Muscle layer of colon (tissue), 2 donors: ENCODE results near the gene GNAI2.

Source experiments
- H3K27ac ChIP-seq: one replicate; pipeline ENCODE4 v1.7.0; 2013; ENCODE audit warnings: low read depth, mild to moderate bottlenecking, low read length, moderate library complexity
- H3K27me3 ChIP-seq, 2 donors: one replicate each; pipeline ENCODE4 v1.7.0; 2013; ENCODE audit warnings: low read length in 2 of 2, mild to moderate bottlenecking in 2 of 2; ENCODE audit not compliant: insufficient read depth in 2 of 2, control insufficient read depth in 1 of 2
- H3K36me3 ChIP-seq: one replicate; pipeline ENCODE4 v1.7.0; 2013; ENCODE audit warnings: mild to moderate bottlenecking, low read length; ENCODE audit not compliant: insufficient read depth
- H3K4me1 ChIP-seq: one replicate; pipeline ENCODE4 v1.7.0; 2013; ENCODE audit warnings: mild to moderate bottlenecking, low read length; ENCODE audit not compliant: insufficient read depth
- H3K4me3 ChIP-seq, 2 donors: one replicate each; pipeline ENCODE4 v1.7.0; 2013; ENCODE audit warnings: low read length in 2 of 2, low read depth in 1 of 2, mild to moderate bottlenecking in 1 of 2, moderate library complexity in 1 of 2
- H3K9ac ChIP-seq: one replicate; pipeline ENCODE4 v1.7.0; 2013; ENCODE audit warnings: low read length
- H3K9me3 ChIP-seq: one replicate; pipeline ENCODE4 v1.7.0; 2013; ENCODE audit warnings: mild to moderate bottlenecking, low read length
- donor health status: abdominal sarcoma.
- donor health status: Adenocarcinoma of cecum.

Gene GNAI2

GRCh38 chr3:50235716-50236483, at the start of gene GNAI2:
Gene GNAI2, plus strand, starts transcription at chr3:50236204. Its CDS starts 132 bp downstream, at chr3:50236336.
- peak within 1 kb of the TSS; percentile 98 for H3K9ac ChIP-seq
- no peaks in the 10 kb centered on the region for H3K27me3 ChIP-seq
- no peaks in the 10 kb centered on the region for H3K9me3 ChIP-seq
- peaks cover 37% of the 10 kb centered on the region for H3K4me1 ChIP-seq
- peak within 1 kb of the TSS; percentile 62 to 96 for H3K4me3 ChIP-seq
- peaks cover 4% of the 10 kb centered on the region for H3K36me3 ChIP-seq
- H3K27ac ChIP-seq: peak within 1 kb of the TSS; percentile 91

- no peak overlapping the region for H3K4me3 ChIP-seq
- H3K9ac ChIP-seq: no peak overlapping the region
- peaks cover under 1% of the 10 kb centered on the region for H3K4me1 ChIP-seq
- H3K36me3 ChIP-seq: peaks cover 5% of the 10 kb centered on the region
- no peak overlapping the region for H3K27ac ChIP-seq
- no peaks in the 10 kb centered on the region for H3K9me3 ChIP-seq
- H3K27me3 ChIP-seq: peaks cover under 1 to 5% of the 10 kb centered on the region in 2 donors
These were observed 48.3 kb upstream of the GNAI2 start for GRCh38 chr3:50187750-50188149.

- Histone ChIP-seq H3K27ac (no peak overlapping the region), H3K4me3 (no peak overlapping the region), H3K27me3 (peaks cover 16 to 20% of the 10 kb centered on the region in 2 donors), H3K9ac (no peak overlapping the region), H3K4me1 (peaks cover 13% of the 10 kb centered on the region), H3K9me3 (no peaks in the 10 kb centered on the region), H3K36me3 (peaks cover 5% of the 10 kb centered on the region)
These were observed 46.7 kb upstream of the GNAI2 start for GRCh38 chr3:50189274-50189673.

- Histone ChIP-seq H3K27me3 (peaks cover 20 to 27% of the 10 kb centered on the region in 2 donors), H3K4me3 (no peak overlapping the region), H3K27ac (no peak overlapping the region), H3K9ac (no peak overlapping the region), H3K9me3 (no peaks in the 10 kb centered on the region), H3K36me3 (no peaks in the 10 kb centered on the region), H3K4me1 (peaks cover 14% of the 10 kb centered on the region)
These were observed 46.0 kb upstream of the GNAI2 start for GRCh38 chr3:50189989-50190388.

- no peaks in the 10 kb centered on the region for H3K36me3 ChIP-seq
- H3K27ac ChIP-seq: no peak within 1 kb of the TSS
- no peak within 1 kb of the TSS for H3K9ac ChIP-seq
- H3K27me3 ChIP-seq: peaks cover 27 to 35% of the 10 kb centered on the region in 2 donors
- H3K4me3 ChIP-seq: no peak within 1 kb of the TSS
- no peaks in the 10 kb centered on the region for H3K9me3 ChIP-seq
- H3K4me1 ChIP-seq: peaks cover 14% of the 10 kb centered on the region
These were observed 44.9 kb upstream of the GNAI2 start, which contains the start of gene GNAT1 for GRCh38 chr3:50190936-50191660. Gene GNAT1, plus strand, starts transcription at chr3:50191610. Its CDS starts 116 bp downstream, at chr3:50191726.

- peaks cover 31 to 42% of the 10 kb centered on the region in 2 donors for H3K27me3 ChIP-seq
- no peak overlapping the region for H3K9ac ChIP-seq
- H3K36me3 ChIP-seq: no peaks in the 10 kb centered on the region
- peaks cover 14% of the 10 kb centered on the region for H3K4me1 ChIP-seq
- H3K4me3 ChIP-seq: no peak overlapping the region
- no peaks in the 10 kb centered on the region for H3K9me3 ChIP-seq
- no peak overlapping the region for H3K27ac ChIP-seq
These were observed 43.9 kb upstream of the GNAI2 start for GRCh38 chr3:50192124-50192523.

- H3K9ac ChIP-seq: no peak overlapping the region
- no peak overlapping the region for H3K27ac ChIP-seq
- peaks cover 31 to 42% of the 10 kb centered on the region in 2 donors for H3K27me3 ChIP-seq
- H3K4me3 ChIP-seq: no peak overlapping the region
- peaks cover 14% of the 10 kb centered on the region for H3K4me1 ChIP-seq
- no peaks in the 10 kb centered on the region for H3K36me3 ChIP-seq
- H3K9me3 ChIP-seq: no peaks in the 10 kb centered on the region
These were observed 43.3 kb upstream of the GNAI2 start for GRCh38 chr3:50192689-50193141.

- no peaks in the 10 kb centered on the region for H3K9me3 ChIP-seq
- no peak overlapping the region for H3K27ac ChIP-seq
- no peak overlapping the region for H3K4me3 ChIP-seq
- peaks cover 14% of the 10 kb centered on the region for H3K4me1 ChIP-seq
- H3K9ac ChIP-seq: no peak overlapping the region
- H3K36me3 ChIP-seq: no peaks in the 10 kb centered on the region
- peaks cover 31 to 42% of the 10 kb centered on the region in 2 donors for H3K27me3 ChIP-seq
These were observed 42.7 kb upstream of the GNAI2 start for GRCh38 chr3:50193286-50193685.

GRCh38 chr3:50193746-50194127, 42.3 kb upstream of the GNAI2 start:
- no peaks in the 10 kb centered on the region for H3K36me3 ChIP-seq
- H3K9ac ChIP-seq: no peak overlapping the region
- H3K27me3 ChIP-seq: peaks cover 31 to 42% of the 10 kb centered on the region in 2 donors
- H3K27ac ChIP-seq: no peak overlapping the region
- no peaks in the 10 kb centered on the region for H3K9me3 ChIP-seq
- no peak overlapping the region for H3K4me3 ChIP-seq
- peaks cover 14% of the 10 kb centered on the region for H3K4me1 ChIP-seq

GRCh38 chr3:50194128-50194902, 41.7 kb upstream of the GNAI2 start:
- no peak overlapping the region for H3K9ac ChIP-seq
- peaks cover 14% of the 10 kb centered on the region for H3K4me1 ChIP-seq
- no peaks in the 10 kb centered on the region for H3K36me3 ChIP-seq
- peak overlapping the region in 1 of 2 donors; percentile 23 for H3K4me3 ChIP-seq
- H3K27me3 ChIP-seq: peaks cover 31 to 42% of the 10 kb centered on the region in 2 donors
- no peak overlapping the region for H3K27ac ChIP-seq
- no peaks in the 10 kb centered on the region for H3K9me3 ChIP-seq
